ENCODE data around the gene MSH5.

GRCh38 chr6:31762356-31762755 lies 22.6 kb downstream of the MSH5 start, which contains the start of gene SAPCD1:
- TF ChIP-seq POLR2A (IDR thresholded peaks at IDR 0.05; ENCODE audit: low read depth, low read length) (no peak), POLR2AphosphoS5 (IDR thresholded peaks at IDR 0.05; ENCODE audit: low read depth, low read length) (no peak)
